ENCODE data around the gene BIRC6. TPM values are rescaled to one million over a fixed set of nuclear protein-coding genes. Genes with fewer than 3 reads are reported as not detected.

The BIRC6 gene
- total RNA-seq, 1 donor from 2014 or later = 53.6 TPM

- no peak for TF ChIP-seq CTCF (conservative IDR thresholded peaks at IDR 0.05; ENCODE audit: low read depth, low read length)
- no peak for DNase-seq (ENCODE audit: low read depth)
- H3K4me3 ChIP-seq (ENCODE audit: low read depth, low read length) = no peak overlapping the region
Measured at GRCh38 chr2:32663864-32664263, 307.0 kb downstream of the BIRC6 start.

GRCh38 chr2:32666704-32667103 is 309.9 kb downstream of the BIRC6 start:
- no peak for DNase-seq (ENCODE audit: low read depth)
- no peak overlapping the region for H3K4me3 ChIP-seq (ENCODE audit: low read depth, low read length)
- no peak for TF ChIP-seq CTCF (conservative IDR thresholded peaks at IDR 0.05; ENCODE audit: low read depth, low read length)

- DNase-seq (ENCODE audit: low read depth) = no peak
- TF ChIP-seq CTCF (conservative IDR thresholded peaks at IDR 0.05; ENCODE audit: low read depth, low read length) = no peak
- no peak overlapping the region for H3K4me3 ChIP-seq (ENCODE audit: low read depth, low read length)
Measured at GRCh38 chr2:32668254-32668653, 311.4 kb downstream of the BIRC6 start.

Other genes starting within 250 kb of the BIRC6 start
- 15.9 and 18.1 TPM in 2 replicates for gene SLC30A6, start 191.2 kb upstream of the BIRC6 start, total RNA-seq
- gene NLRC4, start 92.1 kb upstream of the BIRC6 start, total RNA-seq = not detected in 2 replicates
- 17.0 and 20.0 TPM in 2 replicates for gene YIPF4, start 79.1 kb upstream of the BIRC6 start, total RNA-seq